Naive B cell (primary cell): ENCODE measurements around the gene ARHGAP32. TPM values are rescaled to one million over a fixed set of nuclear protein-coding genes. Genes with fewer than 3 reads are reported as not detected.
"Not testable (repeated sequence)": the region's sequence is repeated elsewhere in the genome, so short reads cannot be mapped to it uniquely, and the experiment has no call there.

Source experiments
- ATAC-seq, 2 donors: fragments of 150-1000 bp; cut with Tn5 transposase; 2 replicates each; pipeline ENCODE4 v1.10.0; 2021; ENCODE audit warnings: low read depth in 2 of 2, mild to moderate bottlenecking in 2 of 2, moderate library complexity in 2 of 2
- DNase-seq: peaks from one replicate; pipeline ENCODE4 v3.0.0; 2022
- H3K27ac Mint-ChIP-seq, 6 donors: one replicate each; pipeline ENCODE4 v1.8.0; 2020 to 2022; ENCODE audit warnings: mild to moderate bottlenecking in 6 of 6, mixed read lengths in 6 of 6, moderate library complexity in 5 of 6, inconsistent platforms in 2 of 6
- H3K27me3 Mint-ChIP-seq, 3 donors: one replicate each; pipeline ENCODE4 v1.8.0; 2021 to 2022; ENCODE audit warnings: mixed read lengths in 3 of 3, mild to moderate bottlenecking in 1 of 3
- H3K36me3 Mint-ChIP-seq, 2 donors: one replicate each; pipeline ENCODE4 v1.8.0; 2020 to 2022; ENCODE audit warnings: mixed read lengths in 2 of 2, inconsistent platforms in 1 of 2, mild to moderate bottlenecking in 1 of 2
- H3K4me1 Mint-ChIP-seq, 3 donors: one replicate each; pipeline ENCODE4 v1.8.0; 2020 to 2022; ENCODE audit warnings: mixed read lengths in 3 of 3, inconsistent platforms in 1 of 3, mild to moderate bottlenecking in 1 of 3, moderate library complexity in 1 of 3
- H3K4me3 Mint-ChIP-seq, 8 donors: one replicate each; pipeline ENCODE4 v1.8.0; 2020 to 2022; ENCODE audit warnings: mild to moderate bottlenecking in 8 of 8, mixed read lengths in 8 of 8, moderate library complexity in 8 of 8, inconsistent platforms in 2 of 8
- H3K9me3 Mint-ChIP-seq, 7 donors: one replicate each; pipeline ENCODE4 v1.8.0; 2020 to 2022; ENCODE audit warnings: mixed read lengths in 7 of 7, mild to moderate bottlenecking in 5 of 7, inconsistent platforms in 2 of 7, moderate library complexity in 1 of 7
- polyA plus RNA-seq, 6 donors: library from polyadenylated mRNA; unstranded; fragments of 300-500 nt; fragmentation: Illumina TruSeq; gene quantifications; one replicate each; pipeline ENCODE4 v1.2.3, GENCODE V29; 2021; ENCODE audit warnings: low read depth in 6 of 6

The ARHGAP32 gene
- polyA plus RNA-seq, 6 donors from 2014 or later, result 0.91 to 5.0 (median 2.8) TPM

- ATAC-seq (no peak), DNase-seq (no peak)
- Mint-ChIP-seq H3K4me1 (peaks cover 15 to 20% (median 19%) of the 10 kb centered on the region in 3 donors), H3K4me3 (no peak overlapping the region), H3K9me3 (no peaks in the 10 kb centered on the region), H3K27me3 (peaks cover 12 to 80% (median 38%) of the 10 kb centered on the region in 3 donors), H3K27ac (no peak overlapping the region), H3K36me3 (no peaks in the 10 kb centered on the region)
Observed at GRCh38 chr11:128924510-128925249, 267.4 kb downstream of the ARHGAP32 start.

DNA sequence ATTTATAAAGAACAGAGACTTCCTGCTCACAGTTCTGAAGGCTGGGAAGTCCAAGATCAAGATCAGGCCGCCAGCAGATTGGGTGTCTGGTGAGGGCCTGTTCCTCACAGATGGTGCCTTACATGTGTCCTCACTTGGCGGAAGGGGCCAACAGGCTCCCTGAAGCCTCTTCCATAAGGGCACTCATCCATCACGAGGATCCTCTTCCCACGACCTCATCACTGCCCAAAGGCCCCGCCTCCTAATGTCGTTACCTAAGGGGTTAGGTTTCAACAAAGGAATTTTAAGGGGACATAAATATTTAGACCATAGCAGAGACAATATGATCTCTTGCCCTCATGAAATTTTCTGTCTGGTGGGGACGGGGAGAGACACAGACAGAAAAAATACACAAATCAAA, 268.0 kb downstream of the ARHGAP32 start:
- Mint-ChIP-seq H3K36me3 (no peaks in the 10 kb centered on the region), H3K4me1 (peaks cover 14 to 19% (median 18%) of the 10 kb centered on the region in 3 donors), H3K27ac (no peak overlapping the region), H3K9me3 (no peaks in the 10 kb centered on the region), H3K4me3 (no peak overlapping the region), H3K27me3 (peaks cover 12 to 81% (median 43%) of the 10 kb centered on the region in 3 donors)
- ATAC-seq (no peak), DNase-seq (no peak)

DNA sequence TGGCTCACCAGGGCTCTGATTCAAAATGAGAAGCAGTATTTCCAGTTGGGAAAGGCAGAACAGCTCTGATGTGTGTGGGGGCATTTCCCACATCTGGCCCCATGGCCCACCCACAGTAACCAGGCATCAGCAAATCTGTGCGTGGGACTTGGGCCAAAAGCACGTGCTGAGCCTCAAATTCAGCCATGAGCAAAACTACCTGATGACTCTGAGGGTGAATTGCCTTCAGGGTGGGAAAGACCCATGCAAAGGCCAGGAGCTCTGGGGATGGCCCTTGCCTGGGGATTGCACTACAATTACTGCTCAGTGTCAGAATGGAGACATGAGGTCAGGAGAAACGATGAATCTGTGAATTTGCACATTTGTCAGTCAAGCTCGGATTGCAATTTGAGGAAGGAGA, 270.3 kb downstream of the ARHGAP32 start:
- no peak for ATAC-seq
- H3K27ac Mint-ChIP-seq, result no peak overlapping the region
- H3K9me3 Mint-ChIP-seq, result no peaks in the 10 kb centered on the region
- DNase-seq, result no peak
- no peak overlapping the region for H3K4me3 Mint-ChIP-seq
- no peaks in the 10 kb centered on the region for H3K36me3 Mint-ChIP-seq
- peaks cover 17 to 80% (median 44%) of the 10 kb centered on the region in 3 donors for H3K27me3 Mint-ChIP-seq
- H3K4me1 Mint-ChIP-seq, result peaks cover 5 to 15% (median 6%) of the 10 kb centered on the region in 3 donors

DNA sequence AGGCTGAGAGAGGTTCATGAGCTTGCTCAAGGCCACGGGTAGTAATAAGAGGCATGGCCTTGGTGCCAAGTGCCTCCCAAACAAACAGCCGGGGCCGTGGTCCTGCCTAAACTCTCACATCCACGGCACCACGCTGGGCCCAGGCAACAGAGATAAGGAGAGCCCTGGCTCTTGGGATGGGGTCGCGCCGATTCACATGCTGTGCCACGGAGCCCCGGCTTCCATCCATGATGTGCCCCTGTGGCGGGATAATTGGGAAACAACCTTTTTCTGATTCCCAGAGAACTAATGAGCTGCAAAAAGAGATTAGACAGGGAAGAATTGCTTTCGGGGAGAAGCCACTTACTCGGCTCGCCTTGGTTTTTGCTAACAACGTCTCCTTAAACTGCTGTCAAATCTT, 271.5 kb downstream of the ARHGAP32 start:
- H3K4me3 Mint-ChIP-seq, result no peak overlapping the region
- H3K27me3 Mint-ChIP-seq, result peaks cover 23 to 83% (median 51%) of the 10 kb centered on the region in 3 donors
- DNase-seq, result no peak
- H3K4me1 Mint-ChIP-seq, result peaks cover 5 to 15% (median 6%) of the 10 kb centered on the region in 3 donors
- peaks cover 0 to 5% of the 10 kb centered on the region in 2 donors for H3K36me3 Mint-ChIP-seq
- H3K27ac Mint-ChIP-seq, result no peak overlapping the region
- H3K9me3 Mint-ChIP-seq, result peaks cover 0 to 5% (median 0%) of the 10 kb centered on the region in 7 donors
- no peak for ATAC-seq

DNA sequence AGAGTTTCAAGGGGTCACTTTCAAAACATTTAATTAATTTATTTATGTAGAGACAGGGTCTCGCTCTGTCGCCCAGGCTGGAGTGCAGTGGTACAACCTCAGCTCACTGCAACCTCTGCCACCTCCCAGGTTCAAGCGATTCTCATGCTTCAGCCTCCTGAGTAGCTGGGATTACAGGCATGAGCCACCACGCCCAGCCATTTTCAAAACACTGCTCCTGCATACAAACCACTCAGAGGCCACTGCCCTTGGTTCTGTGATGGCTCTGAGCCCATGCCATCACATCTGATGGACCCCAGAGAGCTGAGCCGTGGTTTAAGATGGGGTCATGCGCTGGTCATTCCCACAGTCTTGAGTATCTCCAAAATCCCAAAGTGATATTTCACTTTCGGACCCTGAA, 272.5 kb downstream of the ARHGAP32 start:
- not testable (repeated sequence) for H3K4me3 Mint-ChIP-seq, DNase-seq, H3K36me3 Mint-ChIP-seq, H3K9me3 Mint-ChIP-seq, ATAC-seq, H3K27ac Mint-ChIP-seq
- peaks cover 31 to 80% (median 60%) of the 10 kb centered on the region in 3 donors for H3K27me3 Mint-ChIP-seq
- peaks cover 5 to 15% (median 6%) of the 10 kb centered on the region in 3 donors for H3K4me1 Mint-ChIP-seq

DNA sequence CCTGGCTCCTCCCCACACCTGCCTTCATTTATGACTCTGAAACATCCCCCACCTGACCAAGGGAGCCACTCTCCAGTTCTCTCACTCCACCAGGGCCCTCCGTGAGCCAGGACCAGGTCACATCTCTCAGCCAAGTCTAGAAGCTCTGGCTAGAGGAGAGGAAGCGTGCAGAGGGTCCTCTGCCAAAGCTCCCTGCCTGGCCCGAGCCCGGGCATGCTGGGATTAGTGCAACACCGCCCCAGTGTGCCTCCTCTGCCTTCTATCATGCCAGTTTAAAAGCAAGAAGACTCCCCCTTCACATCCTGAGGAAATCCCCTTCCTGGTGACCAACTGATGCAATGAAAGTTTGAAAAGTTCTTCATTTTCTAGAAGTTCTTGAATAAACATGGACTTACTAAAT, 272.9 kb downstream of the ARHGAP32 start:
- peak in 1 of 2 donors; percentile 35 for ATAC-seq
- peak overlapping the region in 1 of 6 donors; percentile 6 for H3K27ac Mint-ChIP-seq
- H3K9me3 Mint-ChIP-seq, result peaks cover 0 to 7% (median 0%) of the 10 kb centered on the region in 7 donors
- H3K4me1 Mint-ChIP-seq, result peaks cover 5 to 15% (median 6%) of the 10 kb centered on the region in 3 donors
- H3K27me3 Mint-ChIP-seq, result peaks cover 36 to 80% (median 60%) of the 10 kb centered on the region in 3 donors
- peaks cover 0 to 10% of the 10 kb centered on the region in 2 donors for H3K36me3 Mint-ChIP-seq
- DNase-seq, result no peak
- H3K4me3 Mint-ChIP-seq, result no peak overlapping the region

DNA sequence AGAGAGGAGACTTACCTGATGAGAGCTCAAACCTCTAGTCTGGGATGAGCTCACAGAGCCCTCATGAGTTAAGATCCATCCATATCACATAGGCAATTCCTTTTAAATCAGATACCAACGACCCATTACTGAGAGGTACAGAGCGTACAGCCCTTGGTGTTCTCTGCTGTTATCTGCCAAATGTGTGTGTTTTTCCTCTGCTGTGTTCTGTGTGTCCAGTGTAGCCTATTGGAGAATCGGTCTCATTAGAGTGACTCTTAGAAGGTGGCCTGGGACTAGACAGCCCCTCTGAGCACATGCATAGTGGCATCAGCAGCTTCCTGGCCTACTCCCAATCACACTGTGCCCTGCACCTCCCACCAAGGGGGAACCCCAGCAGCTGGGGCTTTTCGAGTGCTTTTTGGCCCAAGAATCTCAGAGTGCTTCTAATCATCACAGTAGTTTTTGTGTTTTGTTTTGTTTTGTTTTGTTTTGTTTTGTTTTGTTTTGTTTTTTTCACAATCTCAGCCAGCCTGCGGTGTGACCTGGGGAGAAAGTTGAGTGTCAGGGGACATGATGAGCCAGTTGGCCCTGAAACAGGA, 274.9 kb downstream of the ARHGAP32 start:
- Mint-ChIP-seq H3K4me1 (peaks cover 5 to 15% (median 6%) of the 10 kb centered on the region in 3 donors), H3K27ac (peak overlapping the region in 1 of 6 donors; percentile 2), H3K4me3 (no peak overlapping the region), H3K27me3 (peaks cover 41 to 78% (median 67%) of the 10 kb centered on the region in 3 donors), H3K36me3 (peaks cover 4 to 10% of the 10 kb centered on the region in 2 donors), H3K9me3 (peaks cover 0 to 7% (median 0%) of the 10 kb centered on the region in 7 donors)
- ATAC-seq (no peak), DNase-seq (no peak)

- Mint-ChIP-seq H3K4me1 (peaks cover 5 to 15% (median 6%) of the 10 kb centered on the region in 3 donors), H3K9me3 (peaks cover 0 to 7% (median under 1%) of the 10 kb centered on the region in 7 donors), H3K27ac (no peak overlapping the region), H3K27me3 (peaks cover 43 to 78% (median 71%) of the 10 kb centered on the region in 3 donors), H3K36me3 (peaks cover 4 to 10% of the 10 kb centered on the region in 2 donors), H3K4me3 (no peak overlapping the region)
- no peak for ATAC-seq
- DNase-seq, result no peak
Observed at GRCh38 chr11:128916681-128917080, 275.4 kb downstream of the ARHGAP32 start.

DNA sequence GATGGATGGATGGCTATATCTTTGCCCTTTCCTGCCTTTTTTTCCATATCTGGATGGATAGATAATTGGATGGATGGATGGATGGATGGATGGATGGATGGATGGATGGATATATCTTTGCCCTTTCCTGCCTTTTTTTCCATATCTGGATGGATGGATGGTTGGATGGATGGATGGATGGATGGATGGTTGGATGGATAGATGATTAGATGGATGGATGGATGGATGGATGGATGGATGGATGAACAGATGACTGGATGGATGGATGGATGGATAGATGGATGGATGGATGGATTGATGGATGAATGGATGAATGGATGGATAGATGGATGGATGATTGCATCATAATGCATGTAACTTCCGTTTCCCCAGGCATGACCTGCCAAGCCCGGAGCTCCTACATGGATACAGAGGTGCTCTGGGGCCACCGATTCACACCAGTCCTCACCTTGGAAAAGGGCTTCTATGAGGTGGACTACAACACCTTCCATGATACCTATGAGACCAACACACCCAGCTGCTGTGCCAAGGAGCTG, 276.0 kb downstream of the ARHGAP32 start:
- Mint-ChIP-seq H3K9me3 (peaks cover 0 to 7% (median 2%) of the 10 kb centered on the region in 7 donors), H3K27ac (peak overlapping the region in 1 of 6 donors; percentile 39), H3K4me3 (no peak overlapping the region), H3K36me3 (peaks cover 4 to 10% of the 10 kb centered on the region in 2 donors), H3K4me1 (peaks cover 5 to 15% (median 6%) of the 10 kb centered on the region in 3 donors), H3K27me3 (peaks cover 49 to 79% (median 72%) of the 10 kb centered on the region in 3 donors)
- ATAC-seq, result no peak
- DNase-seq, result no peak

GRCh38 chr11:128915149-128915521, 277.0 kb downstream of the ARHGAP32 start:
- H3K27ac Mint-ChIP-seq, result no peak overlapping the region
- ATAC-seq, result no peak
- peaks cover 4 to 10% of the 10 kb centered on the region in 2 donors for H3K36me3 Mint-ChIP-seq
- peaks cover 55 to 78% (median 66%) of the 10 kb centered on the region in 3 donors for H3K27me3 Mint-ChIP-seq
- no peak for DNase-seq
- peaks cover 5 to 15% (median 6%) of the 10 kb centered on the region in 3 donors for H3K4me1 Mint-ChIP-seq
- H3K4me3 Mint-ChIP-seq, result no peak overlapping the region
- H3K9me3 Mint-ChIP-seq, result peaks cover 0 to 7% (median 2%) of the 10 kb centered on the region in 7 donors

Other genes starting within 250 kb of the ARHGAP32 start
- gene TP53AIP1, start 249.5 kb downstream of the ARHGAP32 start, polyA plus RNA-seq, result not detected
- gene BARX2, start 183.5 kb upstream of the ARHGAP32 start, polyA plus RNA-seq, result not detected